Measurements from ENCODE around the gene GNA12. TPM values are rescaled to one million over a fixed set of nuclear protein-coding genes. Genes with fewer than 3 reads are reported as not detected.
A peak's percentile ranks its signal among the peaks of the same experiment; 100 is the strongest.

GNA12 gene
- total and polyA plus RNA-seq, 4 experiments from 2014 or later = 4.4 to 16.6 (median 12.6) TPM

- H3K9me3 Mint-ChIP-seq = peaks cover 0 to 2% (median 0%) of the 10 kb centered on the region in 8 donors
- DNase-seq = no peak
- intact Hi-C loops (cut with micrococcal nuclease) = no loop called here
- Histone ChIP-seq H3K36me3 (ENCODE audit: insufficient read depth, low read length) (no peaks in the 10 kb centered on the region), H3K4me1 (ENCODE audit: insufficient read depth, low read length) (peaks cover 38% of the 10 kb centered on the region), H3K4me3 (ENCODE audit: low read length in 2 of 2) (no peak overlapping the region), H3K27me3 (ENCODE audit: insufficient read depth, low read length) (no peaks in the 10 kb centered on the region), H3K27ac (ENCODE audit: low read depth, low read length) (no peak overlapping the region), H3K9me3 (ENCODE audit: control insufficient read depth in 1 of 2, low read length in 2 of 2) (no peaks in the 10 kb centered on the region)
- H3K27ac Mint-ChIP-seq = no peak overlapping the region
- H3K36me3 Mint-ChIP-seq = peaks cover 2 to 5% of the 10 kb centered on the region in 2 donors
- peaks cover 13 to 38% (median 23%) of the 10 kb centered on the region in 4 donors for H3K4me1 Mint-ChIP-seq
- CTCF ChIA-PET (ENCODE audit: partially characterized antibody) = interaction anchor here (3.1 to 4.8 kb wide), 2 partner anchors 12 to 13 kb away, joined by 13 to 64 read pairs; no protein-coding TSS in a partner anchor
- H3K27me3 Mint-ChIP-seq = peaks cover 0 to 1% of the 10 kb centered on the region in 2 donors
- no peak overlapping the region for H3K4me3 Mint-ChIP-seq
- POLR2A ChIA-PET (ENCODE audit: partially characterized antibody) = interaction anchor here (0.6 to 1.0 kb wide), 2 partner anchors 11 to 34 kb away, joined by 3 to 4 read pairs; no protein-coding TSS in a partner anchor
These were observed 122.3 kb downstream of the GNA12 start for GRCh38 chr7:2721842-2722241.

GRCh38 chr7:2720024-2720423 lies 124.1 kb downstream of the GNA12 start:
- Histone ChIP-seq H3K4me3 (ENCODE audit: low read length in 2 of 2) (no peak overlapping the region), H3K27ac (ENCODE audit: low read depth, low read length) (no peak overlapping the region), H3K4me1 (ENCODE audit: insufficient read depth, low read length) (peaks cover 56% of the 10 kb centered on the region), H3K27me3 (ENCODE audit: insufficient read depth, low read length) (no peaks in the 10 kb centered on the region), H3K9me3 (ENCODE audit: control insufficient read depth in 1 of 2, low read length in 2 of 2) (no peaks in the 10 kb centered on the region), H3K36me3 (ENCODE audit: insufficient read depth, low read length) (no peaks in the 10 kb centered on the region)
- no peak for DNase-seq
- peaks cover 1 to 2% of the 10 kb centered on the region in 2 donors for H3K36me3 Mint-ChIP-seq
- intact Hi-C loops (cut with micrococcal nuclease) = no loop called here
- H3K27ac Mint-ChIP-seq = peak overlapping the region in 5 of 7 donors; percentile 13 to 41 (median 29)
- POLR2A ChIA-PET (ENCODE audit: partially characterized antibody) = interaction anchor here (1.1 to 3.7 kb wide), 2 partner anchors 10 to 49 kb away, joined by 4 to 30 read pairs; no protein-coding TSS in a partner anchor
- no peak overlapping the region for H3K4me3 Mint-ChIP-seq
- CTCF ChIA-PET (ENCODE audit: partially characterized antibody) = interaction anchor here (3.5 to 16.2 kb wide), 3 partner anchors 11 to 50 kb away, joined by 14 to 220 read pairs (median 64); no protein-coding TSS in a partner anchor
- peaks cover 28 to 56% (median 40%) of the 10 kb centered on the region in 4 donors for H3K4me1 Mint-ChIP-seq
- H3K27me3 Mint-ChIP-seq = peaks cover 0 to 3% of the 10 kb centered on the region in 2 donors
- H3K9me3 Mint-ChIP-seq = peaks cover 0 to 2% (median 0%) of the 10 kb centered on the region in 8 donors

- Mint-ChIP-seq H3K27ac (peak overlapping the region in 4 of 7 donors; percentile 18 to 75 (median 42)), H3K4me1 (peaks cover 32 to 66% (median 47%) of the 10 kb centered on the region in 4 donors), H3K4me3 (peak overlapping the region in 4 of 8 donors; percentile 17 to 49 (median 32)), H3K36me3 (peaks cover 0 to 2% of the 10 kb centered on the region in 2 donors), H3K27me3 (peaks cover 0 to 3% of the 10 kb centered on the region in 2 donors), H3K9me3 (peaks cover 0 to 2% (median 0%) of the 10 kb centered on the region in 8 donors)
- no peaks in the 10 kb centered on the region for H3K36me3 ChIP-seq (ENCODE audit: insufficient read depth, low read length)
- intact Hi-C loops (cut with micrococcal nuclease) = loop anchor here (1.0 to 10.0 kb wide), 2 partner anchors 8 to 1144 kb away; partner anchors contain the start of gene PSMG3
- H3K4me3 ChIP-seq (ENCODE audit: low read length in 2 of 2) = no peak overlapping the region
- no peak overlapping the region for H3K27ac ChIP-seq (ENCODE audit: low read depth, low read length)
- peak in 4 of 5 donors; percentile 45 to 64 (median 60) for DNase-seq
- ChIA-PET CTCF (ENCODE audit: partially characterized antibody) (interaction anchor here (0.7 to 16.2 kb wide), 11 partner anchors 9 to 268 kb away, joined by 3 to 220 read pairs (median 5); no protein-coding TSS in a partner anchor), POLR2A (ENCODE audit: partially characterized antibody) (interaction anchor here (0.6 to 3.7 kb wide), 3 partner anchors 9 to 48 kb away, joined by 3 to 30 read pairs (median 4); no protein-coding TSS in a partner anchor)
- no peaks in the 10 kb centered on the region for H3K9me3 ChIP-seq (ENCODE audit: control insufficient read depth in 1 of 2, low read length in 2 of 2)
- H3K4me1 ChIP-seq (ENCODE audit: insufficient read depth, low read length) = peaks cover 63% of the 10 kb centered on the region
- H3K27me3 ChIP-seq (ENCODE audit: insufficient read depth, low read length) = no peaks in the 10 kb centered on the region
These were observed 125.1 kb downstream of the GNA12 start for GRCh38 chr7:2719007-2719406.

GRCh38 chr7:2718296-2718965 lies 125.7 kb downstream of the GNA12 start:
- ChIA-PET CTCF (ENCODE audit: partially characterized antibody) (interaction anchor here (0.7 to 16.2 kb wide), 11 partner anchors 9 to 267 kb away, joined by 3 to 220 read pairs (median 5); no protein-coding TSS in a partner anchor), POLR2A (ENCODE audit: partially characterized antibody) (interaction anchor here (0.6 to 3.7 kb wide), 3 partner anchors 9 to 20 kb away, joined by 3 to 30 read pairs (median 13); no protein-coding TSS in a partner anchor)
- Mint-ChIP-seq H3K4me3 (peak overlapping the region in 4 of 8 donors; percentile 17 to 49 (median 32)), H3K4me1 (peaks cover 36 to 72% (median 52%) of the 10 kb centered on the region in 4 donors), H3K9me3 (peaks cover 0 to 2% (median 0%) of the 10 kb centered on the region in 8 donors), H3K27me3 (peaks cover 0 to 3% of the 10 kb centered on the region in 2 donors), H3K36me3 (peaks cover 0 to 2% of the 10 kb centered on the region in 2 donors), H3K27ac (peak overlapping the region in 4 of 7 donors; percentile 32 to 75 (median 57))
- H3K9me3 ChIP-seq (ENCODE audit: control insufficient read depth in 1 of 2, low read length in 2 of 2) = no peaks in the 10 kb centered on the region
- no peak for DNase-seq
- no peak overlapping the region for H3K27ac ChIP-seq (ENCODE audit: low read depth, low read length)
- intact Hi-C loops (cut with micrococcal nuclease) = loop anchor here (10.0 kb wide), 1 partner anchor 1144 kb away; the partner anchor contains the start of gene PSMG3
- H3K36me3 ChIP-seq (ENCODE audit: insufficient read depth, low read length) = no peaks in the 10 kb centered on the region
- peaks cover 63% of the 10 kb centered on the region for H3K4me1 ChIP-seq (ENCODE audit: insufficient read depth, low read length)
- H3K27me3 ChIP-seq (ENCODE audit: insufficient read depth, low read length) = no peaks in the 10 kb centered on the region
- H3K4me3 ChIP-seq (ENCODE audit: low read length in 2 of 2) = no peak overlapping the region

- Histone ChIP-seq H3K27me3 (ENCODE audit: insufficient read depth, low read length) (no peaks in the 10 kb centered on the region), H3K27ac (ENCODE audit: low read depth, low read length) (no peak overlapping the region), H3K9me3 (ENCODE audit: control insufficient read depth in 1 of 2, low read length in 2 of 2) (no peaks in the 10 kb centered on the region), H3K4me3 (ENCODE audit: low read length in 2 of 2) (no peak overlapping the region), H3K36me3 (ENCODE audit: insufficient read depth, low read length) (no peaks in the 10 kb centered on the region), H3K4me1 (ENCODE audit: insufficient read depth, low read length) (peaks cover 63% of the 10 kb centered on the region)
- CTCF ChIA-PET (ENCODE audit: partially characterized antibody) = interaction anchor here (1.6 to 16.2 kb wide), 6 partner anchors 9 to 266 kb away, joined by 3 to 220 read pairs (median 12); no protein-coding TSS in a partner anchor
- H3K36me3 Mint-ChIP-seq = peaks cover 0 to 2% of the 10 kb centered on the region in 2 donors
- peak overlapping the region in 6 of 8 donors; percentile 27 to 71 (median 56) for H3K4me3 Mint-ChIP-seq
- peaks cover 0 to 3% of the 10 kb centered on the region in 2 donors for H3K27me3 Mint-ChIP-seq
- peaks cover 0 to 2% (median 0%) of the 10 kb centered on the region in 8 donors for H3K9me3 Mint-ChIP-seq
- H3K27ac Mint-ChIP-seq = peak overlapping the region; percentile 24 to 87 (median 67)
- DNase-seq = peak in 3 of 5 donors; percentile 15 to 32 (median 26)
- intact Hi-C loops (cut with micrococcal nuclease) = loop anchor here (10.0 kb wide), 1 partner anchor 1143 kb away; the partner anchor contains the start of gene PSMG3
- peaks cover 36 to 73% (median 52%) of the 10 kb centered on the region in 4 donors for H3K4me1 Mint-ChIP-seq
- POLR2A ChIA-PET (ENCODE audit: partially characterized antibody) = interaction anchor here (3.2 to 3.7 kb wide), 2 partner anchors 8 to 18 kb away, joined by 13 to 30 read pairs; no protein-coding TSS in a partner anchor
These were observed 126.5 kb downstream of the GNA12 start for GRCh38 chr7:2717293-2718261.

GRCh38 chr7:2716906-2717292 lies 127.2 kb downstream of the GNA12 start:
- no peak for DNase-seq
- CTCF ChIA-PET (ENCODE audit: partially characterized antibody) = interaction anchor here (3.5 to 16.2 kb wide), 2 partner anchors 18 to 47 kb away, joined by 14 to 220 read pairs; no protein-coding TSS in a partner anchor
- peak overlapping the region in 2 of 8 donors; percentile 54 to 78 for H3K4me3 Mint-ChIP-seq

More at GRCh38 chr7:2716906-2717292, 127.2 kb downstream of the GNA12 start:
- Histone ChIP-seq H3K36me3 (ENCODE audit: insufficient read depth, low read length) (no peaks in the 10 kb centered on the region), H3K4me1 (ENCODE audit: insufficient read depth, low read length) (peaks cover 68% of the 10 kb centered on the region), H3K27me3 (ENCODE audit: insufficient read depth, low read length) (no peaks in the 10 kb centered on the region), H3K9me3 (ENCODE audit: control insufficient read depth in 1 of 2, low read length in 2 of 2) (no peaks in the 10 kb centered on the region), H3K27ac (ENCODE audit: low read depth, low read length) (no peak overlapping the region), H3K4me3 (ENCODE audit: low read length in 2 of 2) (no peak overlapping the region)
- Mint-ChIP-seq H3K27ac (peak overlapping the region; percentile 22 to 75 (median 60)), H3K27me3 (peaks cover 0 to 3% of the 10 kb centered on the region in 2 donors), H3K36me3 (peaks cover 0 to 2% of the 10 kb centered on the region in 2 donors), H3K9me3 (peaks cover 0 to 2% (median 0%) of the 10 kb centered on the region in 8 donors), H3K4me1 (peaks cover 36 to 73% (median 52%) of the 10 kb centered on the region in 4 donors)
- POLR2A ChIA-PET (ENCODE audit: partially characterized antibody) = interaction anchor here (3.2 kb wide), 1 partner anchor 18 kb away, joined by 13 read pairs; no protein-coding TSS in a partner anchor
- intact Hi-C loops (cut with micrococcal nuclease) = loop anchor here (10.0 kb wide), 1 partner anchor 1142 kb away; the partner anchor contains the start of gene PSMG3
